ENCODE measurements around the gene CDK5RAP3.
"Not testable (repeated sequence)": the region's sequence is repeated elsewhere in the genome, so short reads cannot be mapped to it uniquely, and the experiment has no call there.

The CDK5RAP3 gene

DNA sequence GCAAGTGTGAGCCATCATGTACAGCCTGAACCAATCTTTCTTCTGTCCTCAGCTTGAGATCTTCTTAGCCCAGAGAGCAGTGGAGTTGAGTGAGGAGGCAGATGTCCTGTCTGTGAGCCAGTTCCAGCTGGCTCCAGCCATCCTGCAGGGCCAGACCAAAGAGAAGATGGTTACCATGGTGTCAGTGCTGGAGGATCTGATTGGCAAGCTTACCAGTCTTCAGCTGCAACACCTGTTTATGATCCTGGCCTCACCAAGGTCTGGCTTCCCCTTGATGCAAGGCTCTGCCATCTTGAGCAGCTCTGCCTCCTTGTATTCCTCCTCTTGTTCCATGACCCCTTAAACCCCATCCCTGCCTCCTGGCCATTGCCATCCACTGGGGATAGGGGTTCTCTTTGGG is 9.6 kb downstream of the CDK5RAP3 start:
- DNase-seq, result no peak

DNA sequence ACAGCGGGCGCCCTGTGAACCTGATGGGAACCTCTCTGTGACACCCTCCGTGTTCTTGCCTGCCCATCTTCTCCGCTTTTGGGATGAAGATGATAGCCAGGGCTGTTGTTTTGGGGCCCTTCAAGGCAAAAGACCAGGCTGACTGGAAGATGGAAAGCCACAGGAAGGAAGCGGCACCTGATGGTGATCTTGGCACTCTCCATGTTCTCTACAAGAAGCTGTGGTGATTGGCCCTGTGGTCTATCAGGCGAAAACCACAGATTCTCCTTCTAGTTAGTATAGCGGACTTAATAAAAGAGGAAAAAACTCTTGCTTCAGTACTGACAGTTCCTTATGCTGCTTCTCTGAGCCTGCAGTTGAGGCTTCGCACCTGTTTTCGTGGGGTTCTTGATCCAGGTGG is 10.5 kb downstream of the CDK5RAP3 start:
- DNase-seq, result no peak

DNA sequence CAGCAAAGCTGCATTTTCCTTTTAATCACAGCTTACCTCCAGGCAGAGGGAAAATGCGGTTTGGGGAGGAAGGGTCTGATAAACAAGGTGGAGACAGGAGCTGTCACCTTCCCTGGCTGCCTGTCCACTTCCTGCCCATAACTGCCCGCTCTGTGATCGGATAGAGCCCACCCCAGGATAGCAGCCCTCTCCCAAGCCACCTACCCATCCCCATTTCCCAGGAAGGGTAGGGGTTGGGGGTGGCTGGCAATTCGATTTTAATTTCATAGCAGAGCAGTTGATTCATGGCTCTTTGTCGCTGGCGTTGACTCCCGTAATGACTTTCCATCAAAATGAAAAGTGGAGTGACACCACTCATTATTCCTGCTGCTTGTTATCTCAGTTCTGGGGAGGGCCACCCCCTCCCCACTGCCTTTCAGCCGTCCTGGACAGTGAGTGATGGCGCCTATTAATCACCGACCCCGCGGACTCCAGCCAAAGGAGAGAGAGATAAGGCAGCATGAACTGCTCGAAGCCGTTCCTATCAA is 11.2 kb downstream of the CDK5RAP3 start:
- DNase-seq, result no peak

DNA sequence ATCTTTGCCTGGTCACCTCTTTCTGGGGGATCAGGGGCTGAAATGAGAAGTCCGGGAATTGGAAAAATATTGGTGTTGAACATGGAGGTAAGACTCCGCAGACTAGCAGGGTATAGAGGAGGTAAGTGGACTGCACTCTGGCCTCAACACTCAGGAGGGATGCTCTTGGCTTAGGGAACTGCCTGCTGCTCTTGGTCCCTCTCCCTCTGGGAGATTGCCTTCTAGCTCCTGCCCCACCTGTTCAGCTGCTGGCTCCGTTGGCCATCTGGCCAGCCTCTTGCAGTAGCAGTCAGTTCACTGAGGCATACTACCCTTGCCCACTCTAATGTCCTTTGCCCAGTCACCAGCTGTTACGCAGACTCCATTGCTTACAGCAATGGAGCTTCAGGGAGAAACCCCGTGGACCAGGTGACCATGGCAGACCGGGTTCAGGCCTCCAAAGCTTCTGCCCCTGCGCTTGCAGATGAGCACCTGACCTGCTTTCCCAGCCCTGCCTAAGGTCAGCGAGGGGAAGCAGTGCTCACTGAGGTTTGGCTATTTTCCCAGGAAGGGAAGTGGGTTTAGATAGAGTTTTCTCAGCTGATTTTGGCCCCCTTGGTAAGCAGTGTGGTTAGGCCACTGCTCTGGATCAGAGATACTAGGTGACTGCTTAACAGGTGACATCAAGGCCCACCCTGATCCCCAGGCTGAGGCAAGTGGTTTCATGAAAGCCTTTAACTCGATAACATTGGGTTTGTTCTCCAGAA is 11.9 kb downstream of the CDK5RAP3 start:
- no peak for DNase-seq

DNA sequence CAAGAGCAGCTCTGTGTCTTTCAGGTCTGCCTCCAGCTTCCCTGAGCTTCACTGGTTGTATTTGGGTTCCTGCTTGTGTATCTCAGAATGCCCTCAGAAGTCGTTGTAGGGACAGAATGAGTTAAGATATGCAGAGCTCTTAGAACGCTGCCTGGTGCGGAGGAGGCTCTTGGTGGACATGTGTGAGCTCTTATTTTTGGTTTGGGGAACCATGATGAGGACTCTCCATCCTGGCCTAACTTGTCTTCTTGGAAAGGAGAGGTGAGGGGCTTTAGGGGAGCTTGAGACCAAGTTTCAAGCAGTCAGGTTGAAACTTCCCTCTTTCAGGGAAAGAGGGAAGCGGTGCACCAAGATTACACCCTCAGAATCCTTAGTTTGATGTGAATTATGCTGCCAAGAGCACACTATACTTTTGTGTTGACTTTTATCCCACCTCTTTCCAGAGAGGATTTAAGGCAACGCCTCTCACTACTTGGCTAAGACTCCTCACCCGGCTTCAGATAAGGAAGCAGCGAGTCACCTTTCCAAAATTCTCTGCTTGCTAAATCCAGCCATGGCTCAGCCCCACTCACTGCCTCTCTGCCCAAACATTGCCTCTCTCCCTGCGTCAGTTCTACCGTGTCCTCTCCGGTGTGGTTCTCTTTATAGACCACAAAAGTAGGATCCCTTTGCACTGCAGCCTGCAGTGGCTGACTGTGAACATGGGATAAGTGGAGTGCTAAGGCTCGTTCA is 12.7 kb downstream of the CDK5RAP3 start:
- DNase-seq, result no peak

DNA sequence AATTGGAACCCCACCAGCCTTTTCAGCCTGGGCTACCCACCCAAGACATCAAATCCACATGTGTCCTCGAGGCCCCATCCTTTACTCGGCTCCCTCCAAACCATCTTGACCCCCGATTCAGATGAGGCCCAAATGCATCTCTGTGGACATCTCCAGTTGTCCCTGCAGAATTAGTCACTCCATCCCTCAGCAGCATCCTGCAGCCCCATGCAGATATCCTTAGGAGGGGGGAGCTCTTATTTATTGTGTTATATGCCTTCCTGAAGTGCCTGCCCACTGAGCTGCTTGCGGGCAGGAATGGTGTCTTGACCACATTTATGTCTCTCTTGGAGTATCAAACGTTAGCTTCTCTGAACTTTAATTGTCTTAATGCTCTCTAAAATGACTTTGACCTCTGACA is 15.6 kb downstream of the CDK5RAP3 start:
- no peak for DNase-seq

DNA sequence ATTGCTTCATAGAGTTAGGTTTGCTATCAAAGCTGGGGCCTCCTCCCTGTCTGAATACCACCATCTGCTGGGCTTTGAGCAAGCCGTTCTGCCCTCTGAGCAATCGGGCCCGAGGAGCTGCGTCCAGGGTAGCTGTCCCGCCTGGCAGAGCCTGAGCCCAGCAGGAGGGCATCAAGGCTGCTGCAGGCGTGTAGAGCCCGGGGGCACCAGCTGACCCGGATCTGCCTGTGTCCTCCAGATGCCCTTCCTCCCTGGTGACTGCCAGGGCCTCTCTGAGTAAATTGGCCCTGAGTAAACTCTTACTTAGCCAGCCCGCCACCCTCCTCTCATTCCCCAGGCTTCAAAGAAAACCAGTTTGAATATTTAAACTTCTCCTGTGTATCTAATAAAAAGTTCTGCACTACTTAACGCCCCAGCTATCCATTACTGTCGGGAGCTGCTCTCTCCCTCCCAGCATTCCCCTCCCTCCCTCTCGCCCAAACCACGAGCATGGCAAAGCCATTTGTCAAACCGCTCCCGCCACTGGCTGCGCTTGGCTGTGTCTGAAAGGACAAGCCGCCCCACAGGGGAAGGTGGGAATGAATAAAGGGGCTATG is 16.4 kb downstream of the CDK5RAP3 start:
- no peak for DNase-seq

DNA sequence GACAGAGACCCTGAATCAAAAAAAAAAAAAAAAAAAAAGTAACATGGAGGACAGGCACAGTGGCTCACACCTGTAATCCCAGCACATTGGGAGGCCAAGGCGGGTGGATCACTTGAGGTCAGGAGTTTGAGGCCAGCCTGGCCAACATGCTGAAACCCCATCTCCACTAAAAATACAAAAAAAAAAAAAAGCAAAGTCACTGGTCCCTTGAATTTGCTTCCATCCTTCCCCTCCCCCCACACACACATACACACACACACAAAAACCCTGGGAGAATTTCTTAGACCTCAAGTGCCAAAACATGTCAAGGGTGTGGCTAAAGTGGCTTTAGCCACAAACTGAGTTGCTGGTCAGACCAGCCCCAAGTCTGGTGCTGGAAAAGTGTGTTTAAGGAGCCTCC is 17.5 kb downstream of the CDK5RAP3 start:
- not testable (repeated sequence) for DNase-seq

DNA sequence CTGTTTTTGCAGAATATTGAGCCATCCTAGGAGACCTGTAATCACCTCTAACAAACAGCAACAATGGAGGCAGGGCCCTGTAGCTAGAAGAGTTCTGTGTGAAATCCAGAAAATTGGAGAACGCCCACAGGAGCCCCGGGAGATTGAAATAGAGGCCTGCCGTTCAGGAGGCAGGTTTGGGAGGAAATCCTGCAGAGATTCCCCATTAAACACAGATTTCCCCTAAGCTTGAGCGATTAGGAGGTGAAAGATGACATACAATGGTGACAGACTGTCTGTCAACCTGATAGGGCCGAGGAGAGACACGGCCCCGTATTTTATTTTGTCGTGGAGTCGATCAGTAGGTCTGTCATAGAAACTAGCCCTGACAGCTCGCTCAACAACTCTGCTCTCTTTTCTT is 18.2 kb downstream of the CDK5RAP3 start:
- no peak for DNase-seq

DNA sequence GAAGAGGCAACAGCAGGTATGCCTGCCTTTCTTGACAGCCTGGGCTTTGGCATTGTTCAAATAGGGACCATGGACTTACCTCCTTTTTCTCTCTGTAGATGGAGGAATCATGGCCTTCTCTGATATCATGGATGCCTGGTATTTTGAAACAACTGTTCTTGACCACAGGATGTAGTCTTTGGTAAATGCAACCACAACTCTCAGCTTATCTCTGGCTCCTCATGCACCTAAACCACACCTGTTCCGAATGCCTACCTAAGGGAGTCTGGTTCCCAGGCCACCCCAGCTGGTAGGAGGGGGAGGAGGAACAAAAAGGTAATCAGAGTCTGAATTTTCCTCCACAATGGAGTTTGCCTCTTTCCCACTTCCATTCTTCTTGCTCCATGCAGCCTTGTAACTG is 18.8 kb downstream of the CDK5RAP3 start:
- no peak for DNase-seq

DNA sequence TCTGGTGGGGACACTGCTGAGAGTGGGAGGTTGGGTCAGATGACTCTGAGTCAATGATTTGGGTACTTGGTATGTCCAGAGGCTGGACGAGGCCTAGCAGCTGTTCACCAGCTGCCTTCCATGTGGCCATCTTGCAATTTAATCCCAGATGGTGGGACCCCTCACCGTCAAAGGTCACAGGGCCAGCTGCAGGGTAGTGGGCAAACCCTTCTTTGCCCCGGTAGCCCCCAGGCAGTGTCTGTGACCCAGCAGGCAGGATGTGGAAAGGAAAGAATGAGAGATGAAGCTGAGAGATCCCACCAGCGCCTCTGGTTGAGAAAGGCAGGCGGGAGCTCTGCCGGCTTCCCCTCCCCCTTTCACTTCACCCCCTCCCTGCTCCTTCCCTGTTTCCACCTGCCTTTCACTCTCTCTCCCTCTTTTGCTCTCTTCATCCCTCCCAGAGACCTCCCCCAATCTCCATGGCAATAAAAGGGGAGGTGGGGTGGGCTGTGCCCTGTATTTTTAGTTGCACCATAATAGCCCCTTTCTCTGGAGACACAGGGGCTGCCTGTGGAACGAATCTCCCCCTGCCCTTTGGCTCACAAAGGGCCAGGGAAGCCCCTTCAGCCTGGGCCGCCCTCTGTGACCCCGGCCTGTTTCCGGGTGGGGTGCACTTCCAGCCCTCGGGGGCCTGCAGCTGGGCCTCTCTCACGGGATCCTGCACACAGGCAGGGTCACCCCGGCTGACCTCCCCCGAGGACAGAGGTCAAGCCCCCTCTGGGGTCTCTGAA is 20.2 kb downstream of the CDK5RAP3 start:
- no peak for DNase-seq

DNA sequence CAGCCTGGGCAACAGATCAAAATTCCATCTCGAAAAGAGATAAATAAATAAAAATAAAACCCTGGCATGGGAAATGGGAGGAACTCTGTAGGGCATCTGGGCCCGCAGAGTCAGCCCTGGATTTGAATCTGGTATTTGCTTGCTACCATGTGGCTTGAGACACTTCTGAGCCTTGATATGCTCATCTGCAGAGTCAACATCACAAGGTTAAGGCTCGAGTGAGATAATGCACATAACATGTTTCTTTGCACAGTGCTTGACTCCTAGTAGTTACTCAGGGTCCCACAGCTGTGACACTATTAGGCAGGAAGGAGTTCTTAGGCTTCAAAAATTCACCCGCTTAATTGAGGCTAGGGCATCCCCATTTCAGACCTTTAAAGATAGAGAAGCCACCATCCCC is 21.3 kb downstream of the CDK5RAP3 start:
- no peak for DNase-seq

DNA sequence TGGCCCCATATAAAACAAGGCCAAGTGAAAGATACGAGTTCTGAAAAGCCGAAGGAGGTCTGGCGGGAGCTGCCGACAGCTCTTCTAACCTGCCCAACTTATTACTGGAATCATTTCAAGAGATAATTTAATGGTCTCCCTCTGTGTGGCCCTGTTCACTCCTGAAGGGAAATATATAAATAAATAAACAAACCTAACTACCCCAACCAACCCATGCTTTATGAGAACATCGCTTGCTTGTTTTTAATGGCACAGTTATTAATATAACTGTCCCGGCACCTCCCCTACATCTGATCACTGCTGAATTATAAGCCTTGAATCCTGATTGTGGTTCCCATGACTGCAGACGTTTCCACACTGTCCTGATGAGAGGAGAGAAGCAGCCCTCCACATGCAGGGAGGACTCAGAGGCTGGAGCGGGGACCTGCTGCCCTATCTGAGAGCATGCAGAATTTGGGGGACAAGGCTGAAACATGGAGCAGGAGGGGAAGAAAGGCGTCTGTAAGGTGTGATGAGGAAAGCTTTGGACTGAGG is 22.2 kb downstream of the CDK5RAP3 start:
- DNase-seq, result no peak

DNA sequence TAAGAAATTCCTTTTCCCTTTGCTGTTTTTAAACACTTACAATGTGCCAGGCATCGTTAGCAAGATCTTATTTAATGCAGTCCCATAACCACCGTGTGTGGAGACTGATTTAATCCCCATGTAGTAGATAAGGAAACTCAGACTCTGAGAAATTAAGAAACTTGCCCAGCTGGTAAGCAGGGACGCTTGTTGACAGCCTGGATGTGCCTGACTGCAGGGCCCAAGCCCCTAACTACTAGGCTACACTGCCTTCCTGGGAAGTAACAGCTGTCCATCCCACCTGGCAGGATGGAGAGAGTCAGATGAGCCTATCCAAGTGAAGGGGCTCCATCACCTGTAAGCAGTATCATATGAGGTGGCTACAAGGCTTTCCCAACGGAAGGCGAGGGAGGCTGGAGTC is 23.1 kb downstream of the CDK5RAP3 start:
- no peak for DNase-seq

DNA sequence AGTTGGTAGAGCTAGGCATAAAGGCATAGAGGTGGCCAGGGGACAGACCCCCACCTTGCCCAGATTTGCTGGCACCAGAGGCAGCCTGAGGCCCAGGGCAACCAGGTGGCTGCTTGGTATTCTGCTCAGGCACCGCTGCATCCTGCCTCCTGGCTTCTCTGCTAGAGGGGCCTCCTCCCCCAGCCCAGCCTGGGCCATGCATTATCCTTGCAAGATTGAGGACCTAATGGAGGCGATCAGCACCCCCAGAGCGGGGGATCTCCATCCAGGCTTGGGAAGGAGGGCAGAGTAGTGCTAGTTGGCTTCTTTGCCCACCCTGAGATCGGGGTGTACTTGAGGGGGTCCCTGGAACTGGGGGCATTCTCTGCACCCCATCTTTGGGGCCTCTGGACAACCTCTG is 23.8 kb downstream of the CDK5RAP3 start:
- DNase-seq, result no peak

DNA sequence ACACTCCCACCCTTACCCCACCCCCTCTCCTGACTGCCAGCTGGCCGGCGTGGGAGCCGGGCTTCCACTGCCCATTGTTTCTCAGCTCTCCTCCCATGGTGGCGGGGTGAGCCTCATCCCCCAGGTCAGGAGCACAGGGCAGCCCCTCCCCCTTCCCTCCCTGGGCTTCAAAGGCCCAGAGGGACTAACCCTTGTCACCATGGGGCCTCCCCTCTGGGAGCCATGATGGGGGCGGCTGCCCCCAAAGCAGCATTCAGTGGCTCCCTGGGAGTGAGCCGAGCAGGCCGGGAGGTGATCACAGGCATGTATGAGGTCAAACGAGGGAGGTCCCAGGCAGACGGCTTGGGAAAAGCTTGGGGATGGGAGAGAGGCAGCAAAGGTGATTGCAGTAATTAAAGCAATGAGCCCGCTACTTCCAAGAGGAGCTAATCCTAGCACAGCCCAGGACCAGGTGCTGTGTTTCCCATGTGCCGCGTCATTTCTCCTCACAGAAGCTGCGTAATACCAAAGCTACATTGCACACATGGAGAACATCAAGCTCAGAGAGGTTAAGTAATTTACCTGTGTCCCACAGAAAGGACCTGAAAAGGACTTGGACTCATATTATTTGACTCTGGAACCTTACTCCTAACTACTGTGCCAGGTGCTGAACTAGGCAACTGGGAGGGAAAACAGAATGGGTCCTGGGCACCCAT is 24.5 kb downstream of the CDK5RAP3 start:
- DNase-seq, result no peak

DNA sequence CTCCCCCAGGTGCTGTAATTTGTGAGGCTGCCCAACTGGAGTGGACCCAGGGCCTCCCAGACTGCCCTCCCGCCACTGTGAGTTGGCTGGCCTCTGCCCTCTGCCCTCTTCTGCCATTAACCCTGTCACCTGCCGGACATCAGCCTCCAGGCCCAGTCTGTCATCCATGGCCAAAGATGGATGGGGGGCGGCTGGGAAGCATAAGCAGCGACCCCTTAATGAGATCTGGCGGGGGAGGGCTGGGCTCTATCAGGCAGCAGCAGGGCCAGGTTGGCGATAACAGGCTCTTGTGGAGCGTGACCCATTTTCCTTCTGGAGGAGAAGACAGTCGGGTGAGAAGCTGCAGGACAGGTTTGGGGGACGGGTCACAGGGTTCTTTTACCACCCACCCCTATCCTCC is 25.3 kb downstream of the CDK5RAP3 start:
- no peak for DNase-seq

DNA sequence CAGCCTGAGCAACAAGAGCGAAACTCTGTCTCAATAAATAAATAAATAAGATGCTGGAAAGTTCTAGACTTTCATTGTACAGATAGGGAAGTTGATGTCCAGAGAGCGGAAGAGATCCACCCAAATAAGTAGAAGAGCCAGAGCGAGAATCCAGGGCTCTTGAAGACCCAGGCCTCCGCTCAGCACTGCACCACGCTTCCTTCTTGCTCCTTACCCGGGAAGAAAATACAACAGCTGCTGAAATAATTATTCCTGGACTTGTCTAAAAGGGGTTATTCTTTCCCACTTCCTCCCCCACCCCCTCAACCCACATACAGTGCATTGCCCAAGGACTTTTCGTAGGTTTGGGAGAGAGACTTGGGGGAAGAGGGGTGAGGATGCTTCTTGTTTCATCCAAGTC is 26.7 kb downstream of the CDK5RAP3 start:
- DNase-seq, result no peak

DNA sequence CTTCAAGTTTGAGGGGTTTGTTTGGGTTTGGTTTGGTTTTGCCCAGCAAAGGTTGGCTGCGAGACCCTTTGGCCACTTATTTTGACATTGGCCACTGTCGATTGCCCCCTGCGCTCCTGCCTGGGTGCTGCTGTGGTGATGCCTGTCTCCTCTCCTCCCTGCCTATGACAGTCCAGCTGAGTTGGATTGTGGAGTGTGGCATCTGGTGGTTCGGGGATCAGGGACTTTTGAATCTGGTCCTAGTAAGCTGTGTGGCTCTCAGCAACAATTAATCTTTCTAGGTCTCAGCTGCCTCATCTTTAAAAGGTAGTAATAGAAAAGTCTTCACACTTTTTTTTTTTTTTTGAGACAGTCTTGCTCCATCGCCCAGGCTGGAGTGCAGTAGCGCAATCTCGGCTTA is 27.1 kb downstream of the CDK5RAP3 start:
- no peak for DNase-seq

DNA sequence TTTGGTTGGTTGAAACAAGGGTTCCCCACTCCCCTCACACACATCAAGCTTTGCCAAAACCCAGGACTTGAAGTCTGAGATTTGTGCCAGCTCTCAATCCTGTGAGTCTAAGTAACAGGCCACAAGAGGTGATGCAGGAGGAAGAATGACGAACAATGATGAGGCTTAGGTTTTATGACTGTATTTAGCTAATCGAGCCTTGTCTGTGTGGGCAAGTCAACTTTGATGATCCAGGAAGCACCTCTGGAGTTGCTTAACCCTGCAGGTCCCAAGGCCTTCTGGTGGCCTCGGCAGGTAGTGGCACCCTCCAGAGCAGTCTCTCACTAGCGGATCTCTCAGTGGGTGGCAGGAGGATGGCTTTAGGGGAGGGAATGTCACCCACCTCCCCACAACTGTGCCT is 28.7 kb downstream of the CDK5RAP3 start:
- DNase-seq, result no peak

DNA sequence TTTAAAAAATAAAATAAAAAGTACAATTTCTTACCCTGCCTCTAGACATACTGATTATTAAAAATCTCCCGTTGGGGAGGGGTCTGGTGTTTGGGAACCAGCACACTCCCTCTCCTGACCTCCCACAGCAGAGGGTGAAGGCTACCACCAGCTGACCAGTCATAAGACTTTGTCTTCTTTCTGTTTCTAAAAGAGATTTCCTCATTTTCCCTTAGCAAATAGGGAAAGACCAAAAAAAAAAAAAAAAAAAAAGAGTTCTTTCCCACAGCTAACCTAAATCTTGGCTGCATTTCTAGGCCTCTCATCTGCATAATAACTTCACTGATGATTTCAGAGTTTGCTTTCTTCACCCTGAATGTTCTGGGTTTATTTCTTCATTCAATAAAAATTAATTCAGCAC is 30.3 kb downstream of the CDK5RAP3 start:
- no peak for DNase-seq

DNA sequence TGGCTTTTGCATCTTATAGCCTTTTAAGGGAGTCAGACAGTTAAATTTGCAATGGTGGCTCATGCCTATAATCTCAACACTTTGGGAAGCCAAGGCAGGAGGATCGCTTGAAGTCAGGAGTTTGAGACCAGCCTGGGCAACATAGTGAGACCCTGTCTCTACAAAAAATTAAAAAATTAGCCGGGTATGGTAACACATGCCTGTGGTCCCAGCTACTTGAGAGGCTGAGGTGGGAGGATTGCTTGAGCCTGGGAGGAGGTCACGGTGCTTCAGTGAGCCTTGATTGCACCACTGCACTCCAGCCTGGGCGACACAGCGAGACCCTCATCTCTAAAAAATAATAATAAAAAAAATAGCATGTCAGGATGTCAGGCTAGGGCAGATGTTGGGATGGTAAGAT is 30.7 kb downstream of the CDK5RAP3 start:
- not testable (repeated sequence) for DNase-seq
